ENCODE data around the gene MRGPRG.

Gene MRGPRG

GRCh38 chr11:3194016-3194816 is 24.4 kb downstream of the MRGPRG start:
- no peak for DNase-seq

- DNase-seq: no peak
These were observed 25.1 kb downstream of the MRGPRG start for GRCh38 chr11:3193373-3194015.

- DNase-seq: no peak
These were observed 25.9 kb downstream of the MRGPRG start for GRCh38 chr11:3192511-3193372.

GRCh38 chr11:3191586-3192324 is 26.9 kb downstream of the MRGPRG start:
- no peak for DNase-seq

GRCh38 chr11:3190600-3190999 is 28.0 kb downstream of the MRGPRG start:
- no peak for DNase-seq

GRCh38 chr11:3189886-3190583 is 28.6 kb downstream of the MRGPRG start:
- DNase-seq: no peak

GRCh38 chr11:3189196-3189843 is 29.3 kb downstream of the MRGPRG start:
- no peak for DNase-seq

GRCh38 chr11:3188496-3189195 is 30.0 kb downstream of the MRGPRG start:
- DNase-seq: no peak

GRCh38 chr11:3186166-3186953 is 32.3 kb downstream of the MRGPRG start:
- DNase-seq: no peak

GRCh38 chr11:3184732-3185347 is 33.8 kb downstream of the MRGPRG start:
- DNase-seq: no peak

GRCh38 chr11:3183523-3183922 is 35.1 kb downstream of the MRGPRG start:
- DNase-seq: no peak

- no peak for DNase-seq
These were observed 36.2 kb downstream of the MRGPRG start for GRCh38 chr11:3182462-3182852.

GRCh38 chr11:3181725-3182461 is 36.7 kb downstream of the MRGPRG start:
- DNase-seq: no peak

GRCh38 chr11:3180869-3181268 is 37.7 kb downstream of the MRGPRG start:
- DNase-seq: no peak

- DNase-seq: no peak
These were observed 40.3 kb downstream of the MRGPRG start for GRCh38 chr11:3178349-3178748.

- no peak for DNase-seq
These were observed 40.7 kb downstream of the MRGPRG start for GRCh38 chr11:3177931-3178330.

- no peak for DNase-seq
These were observed 42.1 kb downstream of the MRGPRG start for GRCh38 chr11:3176487-3176886.

- DNase-seq: no peak
These were observed 43.4 kb downstream of the MRGPRG start for GRCh38 chr11:3175194-3175593.

GRCh38 chr11:3174387-3174786 is 44.2 kb downstream of the MRGPRG start:
- DNase-seq: no peak

Data from CD4-positive, alpha-beta T cell treated with Interleukin-17A for 4 hours (primary cell).